HG02642 (cell line): ENCODE measurements around the gene FERD3L.
"Not testable (repeated sequence)": the region's sequence is repeated elsewhere in the genome, so short reads cannot be mapped to it uniquely, and the experiment has no call there.

Experiments
- ATAC-seq: cut with Tn5 transposase; IDR thresholded peaks from one replicate; pipeline ENCODE4 v1.9.1; 2021; ENCODE audit warnings: mild to moderate bottlenecking; ENCODE audit not compliant: unreplicated experiment, poor library complexity

The FERD3L gene, protein sequence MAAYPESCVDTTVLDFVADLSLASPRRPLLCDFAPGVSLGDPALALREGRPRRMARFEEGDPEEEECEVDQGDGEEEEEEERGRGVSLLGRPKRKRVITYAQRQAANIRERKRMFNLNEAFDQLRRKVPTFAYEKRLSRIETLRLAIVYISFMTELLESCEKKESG

DNA sequence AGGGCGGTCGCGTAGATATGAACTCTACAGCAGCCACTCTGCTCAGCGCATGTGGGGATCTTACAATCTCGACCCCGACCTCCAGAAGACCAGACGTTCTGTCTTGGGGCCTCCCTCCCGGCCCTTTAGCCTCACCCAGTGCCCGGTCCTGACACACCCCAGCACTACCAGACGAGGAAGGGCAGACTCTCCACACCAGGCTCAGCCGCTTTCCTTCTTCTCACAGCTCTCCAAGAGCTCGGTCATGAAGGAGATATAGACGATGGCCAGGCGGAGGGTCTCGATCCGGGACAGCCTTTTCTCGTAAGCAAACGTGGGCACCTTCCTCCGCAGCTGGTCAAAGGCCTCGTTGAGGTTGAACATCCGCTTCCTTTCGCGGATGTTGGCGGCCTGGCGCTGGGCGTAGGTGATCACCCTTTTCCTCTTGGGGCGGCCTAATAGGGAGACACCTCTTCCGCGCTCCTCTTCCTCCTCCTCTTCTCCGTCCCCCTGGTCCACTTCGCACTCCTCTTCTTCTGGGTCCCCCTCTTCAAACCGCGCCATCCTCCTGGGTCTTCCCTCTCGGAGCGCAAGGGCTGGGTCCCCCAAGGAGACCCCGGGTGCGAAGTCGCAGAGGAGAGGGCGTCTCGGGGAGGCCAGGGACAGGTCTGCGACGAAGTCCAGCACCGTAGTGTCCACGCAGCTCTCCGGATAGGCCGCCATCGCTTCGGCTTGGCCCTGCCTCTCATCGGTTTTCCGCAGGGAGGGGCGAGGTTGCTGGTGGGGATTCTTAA is at the start of gene FERD3L:
TSS of gene FERD3L (minus strand) at position 761 of the 773 bp plus-strand sequence. CDS start at position 702, 59 bp downstream.
- no peak for ATAC-seq

DNA sequence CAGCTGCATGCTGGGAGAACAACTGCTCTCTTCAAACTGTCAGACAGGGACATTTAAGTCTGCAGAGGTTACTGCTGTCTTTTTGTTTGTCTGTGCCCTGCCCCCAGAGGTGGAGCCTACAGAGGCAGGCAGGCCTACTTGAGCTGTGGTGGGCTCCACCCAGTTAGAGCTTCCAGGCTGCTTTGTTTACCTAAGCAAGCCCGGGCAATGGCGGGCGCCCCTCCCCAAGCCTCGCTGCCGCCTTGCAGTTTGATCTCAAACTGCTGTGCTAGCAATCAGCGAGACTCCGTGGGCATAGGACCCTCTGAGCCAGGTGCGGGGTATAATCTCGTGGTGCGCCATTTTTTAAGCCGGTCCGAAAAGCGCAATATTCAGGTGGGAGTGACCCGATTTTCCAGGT is 49.2 kb upstream of the FERD3L start:
- not testable (repeated sequence) for ATAC-seq

DNA sequence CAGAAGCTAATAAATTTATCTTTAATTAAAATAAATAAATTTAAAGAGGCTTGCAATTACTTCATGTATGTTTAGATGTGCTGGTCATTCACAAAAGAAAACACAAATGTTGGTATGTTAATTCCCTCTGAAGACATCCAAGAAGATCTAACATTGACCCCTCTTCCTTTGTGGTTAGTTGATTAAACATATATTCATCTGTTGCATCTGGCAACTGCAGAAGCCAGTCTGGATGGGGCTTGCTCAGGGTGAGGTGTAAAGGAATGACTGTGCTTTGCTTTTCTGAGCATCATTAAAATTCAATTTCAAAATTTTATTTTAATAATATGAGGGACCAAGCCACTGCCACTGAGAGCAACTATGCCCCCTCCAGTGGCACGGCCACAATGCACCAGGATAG is 36.4 kb upstream of the FERD3L start:
- ATAC-seq = no peak

DNA sequence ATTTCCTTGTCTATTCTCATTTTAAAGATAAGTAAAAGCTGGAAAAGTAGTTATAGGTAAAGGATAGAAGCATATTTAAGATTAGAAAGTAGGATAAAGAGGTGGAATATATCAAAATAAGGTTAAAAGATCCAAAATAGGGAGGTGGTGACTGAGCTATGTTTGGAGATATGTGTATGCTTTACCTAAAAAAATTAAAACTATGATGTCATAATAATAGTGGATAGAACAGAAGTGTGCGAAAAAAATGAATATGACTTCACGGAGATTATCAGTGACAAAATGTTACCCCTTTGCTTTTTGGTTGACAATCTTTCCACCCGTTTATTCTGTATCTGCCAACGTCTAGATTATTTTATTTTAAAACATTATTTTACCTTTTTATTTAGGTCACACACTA is 33.4 kb upstream of the FERD3L start:
- no peak for ATAC-seq

DNA sequence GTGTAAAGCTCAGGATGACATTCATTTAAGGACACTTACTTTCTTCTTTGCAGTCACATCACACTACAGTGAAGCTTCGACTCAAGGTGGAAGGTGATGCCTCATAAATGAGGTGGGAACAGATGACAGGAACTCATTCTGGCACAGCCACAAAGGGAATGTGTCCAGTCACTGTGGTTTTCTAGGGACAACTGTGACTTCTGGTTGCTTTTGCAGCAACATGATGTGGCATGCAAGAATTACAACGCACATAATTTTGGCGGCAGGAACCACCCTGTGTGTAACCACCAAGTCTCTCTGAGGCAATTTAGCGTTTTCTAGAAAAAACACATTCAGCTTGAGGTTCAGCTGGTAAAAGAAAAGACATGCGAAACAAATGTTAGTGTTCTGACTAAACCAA is 32.0 kb upstream of the FERD3L start:
- no peak for ATAC-seq

DNA sequence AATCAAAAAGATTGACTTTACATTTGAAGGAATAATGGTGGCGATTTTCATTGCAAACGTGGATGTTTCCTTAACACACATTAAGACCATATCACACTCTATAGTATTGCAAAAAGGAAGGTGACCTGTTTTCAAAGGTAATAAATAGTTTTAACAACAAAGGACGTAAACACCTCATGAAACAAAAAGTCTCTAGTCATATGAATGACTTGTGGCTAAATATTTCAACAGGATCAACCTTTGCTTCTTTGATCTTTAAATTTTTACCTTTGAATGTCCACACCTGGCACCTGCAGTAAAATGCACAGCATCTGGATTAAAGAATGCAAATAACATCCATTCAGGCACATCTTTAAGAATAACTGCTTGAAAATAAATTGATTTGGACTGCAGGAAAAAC is 30.0 kb upstream of the FERD3L start:
- ATAC-seq = no peak

DNA sequence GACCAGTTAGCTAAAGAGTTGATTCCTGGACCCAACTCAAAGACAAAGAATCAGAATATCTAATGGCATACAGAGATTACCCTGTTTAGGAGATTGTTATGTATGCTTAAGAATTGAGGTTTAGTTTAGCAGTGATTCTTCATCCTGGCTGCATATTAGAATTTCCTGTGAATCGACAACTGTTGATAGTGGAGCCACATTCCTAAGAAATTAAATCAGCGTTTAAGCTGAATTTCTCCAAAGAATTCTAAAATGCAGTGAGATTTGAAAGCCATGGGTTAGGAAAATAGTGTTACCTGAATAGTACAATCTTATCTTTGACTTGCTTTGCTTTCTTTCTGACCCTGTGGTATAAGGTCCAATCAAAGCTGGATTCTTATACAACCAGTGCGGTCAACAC is 16.4 kb upstream of the FERD3L start:
- no peak for ATAC-seq

DNA sequence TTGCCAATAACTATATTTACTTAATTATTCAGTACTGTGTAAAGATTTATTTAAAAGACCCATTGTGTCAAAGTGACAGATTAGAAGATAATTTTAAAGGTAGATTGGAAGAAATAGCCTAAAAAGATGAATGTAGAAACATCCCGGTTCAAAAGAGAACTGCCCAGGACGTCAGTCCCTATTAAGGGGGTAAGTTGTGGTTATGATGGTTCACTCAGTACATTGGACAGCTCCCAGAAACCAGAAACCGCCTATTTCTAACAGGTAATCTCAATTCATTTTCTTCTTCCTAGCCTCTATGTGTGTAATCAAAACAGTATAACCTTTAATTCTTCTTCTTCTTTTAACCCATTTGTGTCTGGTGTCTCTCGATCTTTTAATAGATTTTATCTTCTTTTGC is 1.5 kb upstream of the FERD3L start:
- ATAC-seq = no peak

DNA sequence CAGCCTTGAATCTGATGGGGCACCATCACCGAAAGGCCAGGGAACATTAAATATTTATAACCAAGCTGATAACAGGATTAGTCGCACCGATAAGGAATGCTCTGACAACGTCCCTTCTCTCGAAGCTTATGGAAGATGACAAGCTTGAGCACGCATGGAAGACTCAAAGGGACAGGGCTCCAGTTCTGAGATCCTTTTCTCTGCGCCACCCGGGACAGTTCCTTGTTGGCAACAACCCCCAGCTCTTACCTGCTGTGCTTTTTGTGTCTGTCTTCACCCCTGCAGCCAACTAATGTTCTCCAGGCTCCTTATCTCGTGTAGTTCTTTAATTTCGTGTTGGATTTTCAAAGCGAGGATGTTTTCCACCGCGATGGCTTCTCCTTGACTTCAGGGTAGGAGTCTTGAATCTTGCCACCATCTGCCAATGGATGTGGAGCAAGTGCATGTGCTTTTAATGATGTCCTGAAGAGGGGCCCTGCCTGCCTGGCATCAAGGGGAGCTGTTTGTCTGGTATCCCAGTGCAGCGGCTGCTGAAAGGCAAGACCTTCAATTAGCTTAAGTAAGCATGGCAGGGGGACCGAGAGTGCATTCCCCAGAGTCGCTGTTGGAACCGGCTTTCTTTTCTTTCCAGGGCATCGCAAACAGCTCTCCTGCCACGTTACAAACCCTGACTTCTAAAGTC is 354 bp upstream of the FERD3L start:
- ATAC-seq = no peak

DNA sequence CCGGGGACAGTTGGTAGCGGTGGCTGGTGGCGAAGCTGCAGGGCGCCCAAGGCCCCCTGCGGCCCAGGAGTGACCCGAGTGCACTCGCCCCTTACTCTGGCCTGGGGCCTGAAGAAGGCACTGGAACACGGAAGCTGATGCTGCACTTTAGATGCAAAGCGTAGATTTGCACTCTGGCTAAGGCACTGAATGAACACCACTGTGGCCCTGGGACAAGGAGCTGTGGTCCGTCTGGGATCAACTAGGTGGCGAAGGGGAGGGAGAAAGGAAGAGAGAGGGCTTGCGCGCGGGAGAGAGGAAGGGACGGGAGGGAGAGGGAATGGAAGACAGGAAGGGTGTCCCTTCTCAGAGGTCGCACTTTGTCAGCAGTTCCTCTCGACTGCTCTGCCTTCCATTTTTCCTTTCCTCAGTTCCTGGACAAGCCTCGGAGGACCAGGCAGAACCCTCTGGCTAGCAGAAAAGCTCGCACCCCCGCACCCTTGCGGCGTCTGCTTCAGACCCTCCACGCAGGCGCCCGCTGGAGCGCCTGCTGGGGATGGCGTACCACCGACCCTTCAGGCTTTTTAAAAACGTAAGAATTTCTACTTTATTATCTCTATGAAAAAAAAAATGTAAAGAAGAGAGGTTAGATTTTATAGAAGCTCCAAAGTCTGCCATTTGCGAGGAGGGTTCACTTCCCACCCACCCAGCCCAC is 1.2 kb downstream of the FERD3L start:
- no peak for ATAC-seq

DNA sequence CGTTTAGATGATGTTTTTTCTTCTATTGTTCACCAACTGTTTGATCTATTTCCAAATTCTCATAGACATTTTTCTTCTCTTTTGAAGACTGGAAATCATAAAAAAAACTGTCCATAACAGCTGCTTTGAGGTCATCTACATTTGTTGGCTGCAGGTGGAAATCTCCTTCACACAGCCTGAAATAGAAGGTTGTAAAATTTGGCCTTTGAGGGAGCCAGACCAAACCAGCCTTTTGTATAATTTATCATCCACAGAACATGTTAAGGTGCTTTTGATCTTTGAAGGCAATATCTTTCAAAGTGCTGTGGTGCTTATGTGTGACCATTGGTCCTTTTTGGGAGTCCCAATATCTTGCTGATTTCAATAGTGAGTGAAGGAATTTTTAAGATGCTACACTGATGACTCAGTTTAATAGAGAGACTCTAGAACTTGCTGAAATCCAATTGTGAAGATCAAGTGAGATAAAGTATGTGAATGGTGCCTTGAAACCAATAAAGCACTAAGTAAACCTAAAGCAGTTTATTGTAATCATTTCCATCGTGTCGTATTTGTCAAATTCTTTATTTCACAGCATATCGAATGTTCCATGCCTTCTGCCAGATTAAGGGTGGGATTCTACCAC is 5.4 kb downstream of the FERD3L start:
- ATAC-seq = no peak

DNA sequence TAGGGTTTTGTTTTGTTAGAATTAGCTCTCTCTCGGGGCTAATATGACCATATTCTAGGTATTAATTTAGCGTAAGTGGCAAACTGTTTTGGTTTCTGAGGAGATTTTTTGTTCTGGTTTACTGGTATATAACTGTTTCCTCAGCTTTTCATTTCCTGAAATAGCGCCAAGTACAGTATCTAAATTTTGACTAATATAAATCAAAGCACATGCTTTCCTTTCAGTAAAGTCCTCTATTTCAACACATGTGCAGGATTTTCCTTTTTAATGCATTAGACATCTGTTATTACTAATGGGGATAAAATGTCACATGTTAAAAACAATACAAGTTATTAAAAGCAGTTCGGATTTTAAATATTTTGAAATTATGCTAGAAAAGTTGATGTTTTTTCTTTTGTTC is 11.3 kb downstream of the FERD3L start:
- ATAC-seq = no peak

DNA sequence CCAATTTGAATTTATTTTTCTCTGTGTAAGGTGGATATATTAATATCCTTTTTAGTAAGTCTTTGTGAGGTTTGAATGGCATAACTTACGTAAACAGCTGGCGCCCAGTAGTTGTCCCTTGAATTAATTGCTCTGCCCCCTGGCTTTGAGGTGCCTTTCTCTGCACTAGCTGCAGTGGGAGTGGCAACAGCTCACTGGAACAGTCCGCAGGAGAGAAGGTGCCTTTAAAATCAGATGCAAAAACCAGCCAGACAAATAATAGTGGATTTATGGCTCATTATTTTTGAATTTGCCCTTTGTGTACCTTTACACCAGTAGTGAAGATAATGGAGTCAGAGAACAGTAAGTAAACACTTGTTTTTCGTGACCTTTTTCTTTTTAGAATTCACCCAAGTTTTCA is 11.8 kb downstream of the FERD3L start:
- no peak for ATAC-seq

DNA sequence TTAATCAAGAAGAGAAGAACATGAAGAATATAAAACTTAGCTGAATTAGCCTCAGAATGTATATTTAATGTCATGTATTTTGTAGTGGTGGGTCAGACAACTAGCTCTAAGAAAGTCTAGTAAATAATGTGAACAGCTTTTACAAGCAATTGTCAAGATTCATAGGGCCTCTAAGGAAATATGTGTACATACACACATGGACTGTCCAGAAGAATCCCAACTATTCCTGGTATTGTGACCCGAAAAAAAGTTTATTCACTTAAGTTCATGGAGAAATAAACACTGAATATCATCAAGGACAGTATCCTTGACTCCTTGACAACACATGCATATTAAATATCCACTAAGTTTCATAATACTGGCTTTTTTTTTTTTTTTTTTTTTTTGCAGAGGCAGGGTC is 16.4 kb downstream of the FERD3L start:
- no peak for ATAC-seq

DNA sequence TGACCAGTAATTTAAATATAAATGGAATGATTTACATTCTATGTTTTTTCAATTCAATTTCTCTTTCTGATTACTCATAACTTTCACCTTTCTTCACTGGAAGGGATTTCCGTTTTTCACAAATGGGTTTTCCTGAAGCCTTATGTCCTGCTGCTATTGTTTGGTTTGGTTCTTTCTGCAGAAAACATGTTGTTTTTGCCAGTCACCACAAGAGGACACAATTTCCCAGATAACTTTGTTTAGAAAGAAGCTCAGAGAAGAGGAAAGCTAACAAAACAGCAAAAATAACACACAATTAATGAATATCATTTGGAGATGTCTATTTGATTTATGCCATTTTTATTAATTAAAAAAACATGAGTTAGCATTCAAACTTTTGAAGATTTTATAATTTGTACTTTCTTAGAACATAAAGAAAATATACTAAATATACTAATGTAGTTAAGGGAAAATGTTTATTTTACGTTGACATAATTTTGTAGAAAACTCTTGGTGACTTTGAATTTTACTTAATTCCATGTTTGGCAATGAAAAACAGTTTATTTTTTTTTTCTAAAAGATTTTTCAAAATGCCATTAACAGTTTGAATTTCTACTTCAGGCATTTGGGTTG is 23.1 kb downstream of the FERD3L start:
- ATAC-seq = no peak

DNA sequence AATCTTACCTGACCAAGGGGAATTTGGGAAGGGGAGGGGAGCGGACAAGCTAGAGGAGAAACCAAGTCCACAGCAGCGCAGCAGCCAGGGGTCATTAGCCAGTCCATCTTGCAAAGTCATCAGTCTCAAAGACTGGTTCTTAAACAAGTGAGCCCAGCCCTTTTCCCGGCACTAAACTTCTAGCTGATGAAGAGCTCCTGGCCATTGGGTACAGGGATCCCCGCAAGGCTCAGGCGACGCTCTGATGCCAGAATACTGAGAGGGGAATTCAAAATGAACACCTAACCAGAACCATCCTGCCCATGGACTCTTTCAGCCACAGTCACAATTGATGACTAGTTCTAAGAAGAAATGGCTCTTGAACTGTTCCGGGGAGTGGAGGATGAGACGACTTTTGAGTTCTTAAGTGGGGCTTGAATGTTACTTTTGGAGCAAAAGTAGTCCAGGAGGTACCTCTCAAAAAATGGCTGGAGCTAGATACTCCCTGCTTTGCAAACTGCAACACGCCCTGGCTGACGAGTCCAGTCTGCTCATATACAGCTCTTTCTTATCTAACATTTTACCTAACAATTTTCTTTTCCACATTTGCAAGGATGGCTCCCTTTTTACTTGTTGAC is 25.2 kb downstream of the FERD3L start:
- no peak for ATAC-seq

DNA sequence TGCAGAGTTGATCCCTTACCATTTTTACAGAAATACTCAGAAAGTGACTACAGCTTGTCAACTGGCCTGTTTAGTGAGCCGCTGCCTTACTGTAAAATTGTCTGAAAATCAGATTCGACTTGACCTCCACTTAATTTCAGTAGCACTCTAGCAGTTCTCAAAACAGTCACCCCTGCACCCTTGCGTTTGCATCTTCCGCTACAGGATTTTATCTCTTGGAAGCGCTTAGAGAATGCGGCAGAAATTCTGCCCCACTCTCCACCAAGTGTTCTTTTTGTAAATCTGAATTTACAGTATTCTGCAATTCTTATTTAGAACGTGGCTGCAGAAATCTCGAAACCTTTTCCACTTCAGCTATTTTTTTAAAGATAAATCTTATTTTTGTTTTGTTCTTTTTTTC is 25.8 kb downstream of the FERD3L start:
- ATAC-seq = no peak

DNA sequence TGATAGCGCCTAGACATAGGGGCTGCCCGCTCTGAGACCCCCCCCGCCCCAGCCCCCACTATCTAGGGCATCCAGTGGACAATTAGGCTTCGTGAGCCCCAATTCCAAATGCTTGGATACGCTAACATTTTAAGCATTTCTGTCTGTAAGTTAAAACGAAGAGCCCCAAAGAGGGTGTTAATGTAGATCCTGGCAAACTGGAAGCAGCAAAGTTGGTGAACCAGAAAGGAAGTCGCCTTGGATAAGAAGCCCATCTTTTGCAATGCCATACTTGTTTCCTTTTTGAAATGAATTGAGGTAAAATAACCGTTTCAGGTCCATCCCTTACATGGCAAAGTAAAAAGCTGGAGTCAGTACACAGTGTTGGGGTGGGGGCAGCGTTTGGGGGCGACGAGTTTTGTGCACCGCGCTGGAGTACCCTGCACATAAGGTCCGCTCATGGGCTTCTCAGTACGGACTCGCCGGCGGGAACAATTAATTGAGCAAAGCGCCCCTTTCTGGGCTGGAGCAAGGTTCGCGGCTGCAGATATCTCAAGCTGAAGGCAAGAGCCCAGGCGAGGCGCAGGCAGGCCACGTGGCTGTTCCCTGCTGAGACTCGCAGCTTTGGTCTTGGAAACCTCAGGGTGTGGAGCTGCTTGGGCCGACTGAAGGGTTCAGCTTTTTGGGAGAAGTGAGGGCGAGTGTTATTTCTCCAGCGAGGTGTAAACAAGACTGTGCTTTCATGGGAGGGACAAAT is 26.4 kb downstream of the FERD3L start:
- no peak for ATAC-seq
